Fibroblast of mammary gland (primary cell): ENCODE results near the gene SCRT2.

Experiments used
- DNase-seq: peaks from one replicate; pipeline ENCODE4 v3.0.0-alpha.2; 2010; ENCODE audit warnings: low read depth
- H3K4me3 ChIP-seq: 2 replicates; pipeline ENCODE4 v1.5.1; 2011; ENCODE audit warnings: low read depth, mild to moderate bottlenecking, low read length, moderate library complexity; ENCODE audit not compliant: control insufficient read depth
- TF ChIP-seq, protein P1 (sequence below): conservative IDR thresholded peaks from 2 replicates; pipeline ENCODE4 v1.5.1; 2011; ENCODE audit warnings: low read depth, low read length, inconsistent platforms; ENCODE audit not compliant: control insufficient read depth, insufficient read depth

SCRT2 gene

DNA sequence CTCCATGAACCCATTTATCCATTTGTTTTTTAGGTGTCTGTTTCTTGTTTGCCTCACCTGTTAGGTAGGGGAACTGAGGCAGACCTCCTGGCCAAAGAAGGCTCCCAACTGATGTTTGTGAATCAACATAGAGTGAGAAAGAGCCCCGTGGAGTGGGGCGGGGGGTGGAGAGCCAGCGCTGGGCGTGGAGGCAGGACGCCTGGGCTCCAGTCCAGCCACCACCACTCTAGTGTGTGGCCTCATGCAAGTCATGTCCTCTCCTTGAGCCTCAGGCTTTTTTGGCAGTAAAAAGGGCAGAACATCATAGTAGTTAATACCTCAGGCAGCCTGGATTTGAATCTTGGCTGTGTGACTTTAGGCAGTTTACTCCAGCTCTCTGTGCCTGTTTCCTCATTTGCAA lies 42.2 kb upstream of the SCRT2 start:
- TF ChIP-seq, protein P1, sequence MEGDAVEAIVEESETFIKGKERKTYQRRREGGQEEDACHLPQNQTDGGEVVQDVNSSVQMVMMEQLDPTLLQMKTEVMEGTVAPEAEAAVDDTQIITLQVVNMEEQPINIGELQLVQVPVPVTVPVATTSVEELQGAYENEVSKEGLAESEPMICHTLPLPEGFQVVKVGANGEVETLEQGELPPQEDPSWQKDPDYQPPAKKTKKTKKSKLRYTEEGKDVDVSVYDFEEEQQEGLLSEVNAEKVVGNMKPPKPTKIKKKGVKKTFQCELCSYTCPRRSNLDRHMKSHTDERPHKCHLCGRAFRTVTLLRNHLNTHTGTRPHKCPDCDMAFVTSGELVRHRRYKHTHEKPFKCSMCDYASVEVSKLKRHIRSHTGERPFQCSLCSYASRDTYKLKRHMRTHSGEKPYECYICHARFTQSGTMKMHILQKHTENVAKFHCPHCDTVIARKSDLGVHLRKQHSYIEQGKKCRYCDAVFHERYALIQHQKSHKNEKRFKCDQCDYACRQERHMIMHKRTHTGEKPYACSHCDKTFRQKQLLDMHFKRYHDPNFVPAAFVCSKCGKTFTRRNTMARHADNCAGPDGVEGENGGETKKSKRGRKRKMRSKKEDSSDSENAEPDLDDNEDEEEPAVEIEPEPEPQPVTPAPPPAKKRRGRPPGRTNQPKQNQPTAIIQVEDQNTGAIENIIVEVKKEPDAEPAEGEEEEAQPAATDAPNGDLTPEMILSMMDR = no peak
- no peak for DNase-seq
- H3K4me3 ChIP-seq = no peak overlapping the region

DNA sequence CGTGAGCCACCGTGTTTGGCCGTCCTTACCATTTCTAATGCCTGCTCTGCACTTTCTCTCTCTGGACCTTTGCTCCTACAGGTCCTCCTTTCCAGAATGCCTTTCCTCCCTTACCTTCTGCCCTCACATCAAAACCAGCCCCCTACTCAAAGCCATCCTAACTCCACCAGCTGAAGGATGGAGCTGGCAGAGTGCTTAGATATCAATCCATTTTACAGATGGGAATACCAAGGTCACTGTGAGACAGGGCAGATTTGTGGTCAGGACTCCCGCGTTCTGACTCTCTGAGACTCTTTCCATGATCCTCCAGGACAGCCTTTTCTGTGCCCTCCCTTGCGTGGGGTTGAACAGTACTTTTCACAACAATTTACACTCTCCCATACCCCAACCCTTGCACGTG lies 41.7 kb upstream of the SCRT2 start:
- TF ChIP-seq, protein P1 = no peak
- H3K4me3 ChIP-seq = no peak overlapping the region
- no peak for DNase-seq

DNA sequence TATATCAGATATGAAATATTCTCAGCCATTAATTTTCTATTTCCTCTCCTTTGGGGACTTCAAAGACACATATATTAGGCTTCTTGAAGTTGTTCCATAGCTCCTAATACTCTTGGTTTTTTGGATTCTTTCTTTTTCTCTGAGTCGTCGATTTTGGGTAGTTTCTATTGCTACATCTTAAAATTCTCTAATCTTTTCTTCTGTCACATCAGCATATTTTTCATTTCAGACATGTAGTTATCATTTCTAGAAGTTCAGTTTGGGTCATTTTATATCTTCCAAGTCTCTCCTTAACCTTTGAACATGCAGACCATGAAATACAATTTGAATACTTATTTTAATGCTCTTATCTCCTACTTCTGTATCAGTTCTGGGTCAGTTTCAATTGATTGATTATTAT lies 38.9 kb upstream of the SCRT2 start:
- no peak overlapping the region for H3K4me3 ChIP-seq
- DNase-seq = no peak
- TF ChIP-seq, protein P1 = no peak

DNA sequence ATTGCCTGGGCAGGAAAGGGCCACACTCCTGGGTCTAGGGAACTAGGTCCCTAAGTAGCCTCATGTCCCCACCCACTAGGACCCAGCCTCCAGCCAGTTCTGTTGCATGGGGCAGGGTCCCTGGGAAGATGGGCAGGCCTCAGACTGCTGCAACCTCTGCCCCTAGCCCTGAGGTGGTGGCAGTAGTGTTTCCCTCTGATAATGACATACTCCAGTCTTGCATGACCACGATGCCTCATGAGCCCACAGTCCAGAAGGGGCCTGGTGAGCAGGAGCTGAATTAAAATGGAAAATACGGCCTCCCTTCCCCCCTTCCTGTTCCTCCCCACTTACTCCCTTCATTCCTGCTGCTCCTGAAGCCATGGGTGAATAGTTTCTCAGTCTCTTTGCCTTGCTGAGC lies 36.0 kb upstream of the SCRT2 start:
- DNase-seq = no peak
- no peak overlapping the region for H3K4me3 ChIP-seq
- TF ChIP-seq, protein P1 = no peak

DNA sequence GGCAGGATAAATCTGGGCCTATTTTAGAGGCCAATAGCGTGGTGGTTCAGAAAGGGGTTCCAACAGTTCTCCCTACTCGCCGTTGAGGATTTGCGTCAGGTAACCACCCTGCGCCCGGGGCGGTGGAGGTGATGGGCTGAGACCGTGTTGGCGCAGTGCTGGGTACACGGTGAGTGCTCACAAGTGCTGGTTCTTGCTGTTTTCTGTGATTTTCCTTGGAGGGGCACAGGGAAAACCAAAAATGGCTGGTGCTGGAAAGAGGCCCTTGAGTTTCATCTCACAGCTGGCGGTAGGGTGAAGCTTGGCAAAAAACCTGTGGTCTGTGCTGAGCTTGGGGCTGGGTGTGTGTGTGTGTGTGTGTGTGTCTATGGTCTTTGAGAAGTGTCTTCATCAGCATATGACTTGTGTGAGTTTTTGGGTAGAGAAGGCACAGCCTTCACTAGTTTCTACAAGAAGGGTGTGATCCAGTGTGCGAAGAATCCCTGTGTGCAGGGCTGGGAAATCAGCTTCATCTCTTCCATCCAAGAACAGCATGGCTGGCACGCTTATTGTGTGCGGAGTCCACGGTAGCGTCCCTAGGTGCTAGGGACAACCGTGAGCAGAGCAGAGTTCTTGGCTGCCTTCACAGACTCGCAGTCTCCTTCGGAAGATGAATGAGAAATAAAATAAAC lies 35.3 kb upstream of the SCRT2 start:
- DNase-seq = no peak
- TF ChIP-seq, protein P1 = no peak
- no peak overlapping the region for H3K4me3 ChIP-seq

DNA sequence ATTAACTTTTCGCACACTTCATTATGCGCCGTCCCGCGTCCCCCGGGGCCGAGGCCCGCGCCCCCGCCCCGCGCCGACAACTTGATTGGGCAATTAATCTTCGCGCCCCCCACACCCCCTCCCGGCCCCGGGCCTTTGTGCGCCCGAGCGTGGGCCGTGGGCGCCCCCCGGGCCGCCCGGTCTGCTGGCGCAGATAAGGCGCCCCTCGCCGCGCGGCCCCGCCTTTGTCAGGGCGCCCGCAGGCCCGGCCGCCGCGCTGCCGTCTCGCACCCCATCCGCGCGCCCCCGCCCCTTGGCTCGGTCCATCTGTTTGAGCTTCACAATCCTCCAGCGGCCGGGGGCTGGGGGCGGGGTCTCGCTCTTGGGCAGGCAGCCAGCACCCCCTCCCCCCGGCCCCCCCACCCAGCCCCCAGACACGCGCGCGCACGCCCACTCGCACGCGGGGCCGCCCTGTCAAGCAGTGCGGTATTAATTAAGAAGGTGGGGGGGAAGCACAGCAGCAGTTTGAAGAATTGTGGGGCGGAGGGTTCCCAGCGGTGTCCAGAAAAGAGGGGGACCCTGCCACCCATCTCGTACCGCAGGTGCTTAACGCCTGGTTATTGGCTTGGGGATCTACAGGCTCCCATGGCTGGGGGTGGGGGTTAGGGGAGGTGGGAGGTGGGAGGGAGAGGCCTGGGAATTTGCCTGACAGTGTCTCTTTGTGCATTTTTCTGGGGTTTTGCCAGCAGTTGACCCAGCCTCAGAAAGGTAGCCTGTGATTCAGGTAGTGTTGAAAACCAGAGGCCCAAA lies 34.6 kb upstream of the SCRT2 start:
- H3K4me3 ChIP-seq = no peak overlapping the region
- no peak for DNase-seq
- TF ChIP-seq, protein P1 = no peak

DNA sequence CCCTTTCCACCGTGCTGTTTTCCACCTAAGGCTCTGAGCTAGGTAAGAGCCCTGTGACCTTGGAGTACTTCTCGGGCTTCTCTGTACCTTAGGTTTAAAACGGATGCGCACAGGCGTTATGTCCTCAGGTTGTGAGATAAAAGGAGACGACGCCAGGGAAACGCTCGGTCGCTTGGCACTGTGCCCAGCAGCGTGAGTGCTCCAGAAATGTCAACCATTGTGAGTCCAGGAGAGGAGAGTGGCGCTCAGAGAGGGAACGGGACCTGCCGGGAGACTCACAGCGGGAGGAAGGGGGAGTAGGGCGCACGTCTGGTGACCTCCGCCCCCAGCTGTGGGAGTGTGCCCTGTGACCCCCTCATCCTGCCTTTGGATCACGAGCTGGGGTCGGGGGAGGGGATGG lies 33.8 kb upstream of the SCRT2 start:
- DNase-seq = peak; percentile 2
- H3K4me3 ChIP-seq = no peak overlapping the region
- TF ChIP-seq, protein P1 = no peak
